Measurements from ENCODE around the gene PPP1R3F. TPM values are rescaled to one million over a fixed set of nuclear protein-coding genes. Genes with fewer than 3 reads are reported as not detected.
A peak's percentile ranks its signal among the peaks of the same experiment; 100 is the strongest.

PPP1R3F gene
- polyA plus RNA-seq, 3 donors: 0.47 to 1.6 (median 1.6) TPM

DNA sequence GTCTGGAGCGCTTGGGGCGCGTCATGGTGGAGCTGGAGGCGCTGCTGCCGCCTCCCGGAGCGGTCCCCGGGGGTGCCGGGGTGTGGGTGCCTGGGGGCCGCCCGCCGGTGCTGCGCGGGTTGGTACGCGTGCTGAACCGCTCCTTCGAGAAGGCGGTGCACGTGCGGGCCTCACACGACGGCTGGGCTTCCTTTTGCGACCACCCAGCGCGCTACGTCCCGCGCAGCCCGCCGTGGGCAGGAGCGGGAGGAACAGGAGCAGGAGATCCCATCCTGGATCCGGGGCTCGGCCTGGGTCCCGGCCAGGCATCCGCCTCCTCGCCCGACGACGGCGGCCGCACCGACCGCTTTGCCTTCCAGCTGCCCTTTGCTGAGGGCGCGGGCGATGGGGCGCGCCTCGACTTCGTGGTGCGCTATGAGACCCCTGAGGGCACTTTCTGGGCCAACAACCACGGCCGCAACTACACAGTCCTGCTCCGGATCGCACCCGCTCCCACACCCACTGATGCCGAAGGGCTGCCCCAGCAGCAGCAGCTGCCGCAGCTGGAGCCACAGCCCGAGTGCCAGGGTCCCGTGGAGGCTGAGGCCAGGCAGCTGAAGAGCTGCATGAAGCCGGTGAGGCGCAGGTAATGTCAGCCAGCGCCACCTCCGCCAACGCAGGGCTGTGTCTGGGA is 792 bp downstream of the PPP1R3F start:
- intact Hi-C loops (cut with micrococcal nuclease): no loop called here

DNA sequence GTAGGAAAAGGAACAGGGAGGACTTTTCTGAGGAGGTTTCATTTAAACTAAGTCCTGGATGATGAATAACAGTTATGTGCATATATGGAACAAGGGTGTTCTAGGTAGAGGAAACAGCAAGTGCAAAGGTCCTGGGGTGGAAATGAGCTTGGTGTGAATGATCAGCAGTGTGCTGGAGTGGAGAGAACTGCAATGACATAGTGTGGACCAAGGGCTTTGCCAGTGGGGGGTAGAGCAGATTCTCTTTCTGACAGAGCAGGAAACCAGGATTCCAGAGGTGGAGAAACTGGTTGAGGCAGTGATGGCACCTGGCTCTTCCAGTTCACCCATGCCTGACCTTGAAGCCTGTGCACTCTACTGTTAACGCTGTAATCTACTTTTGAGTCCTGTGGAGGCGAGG is 1.7 kb downstream of the PPP1R3F start:
- WGBS (ENCODE audit: insufficient coverage): no CpG with 5 or more reads among the region's 2 CpGs
- Histone ChIP-seq H3K4me1 (ENCODE audit: control insufficient read depth in 1 of 2, insufficient read depth in 2 of 2, low read length in 2 of 2) (peaks cover 29 to 35% of the 10 kb centered on the region in 2 donors), H3K9me3 (replicated peaks in 1 of 2; ENCODE audit: control insufficient read depth in 1 of 2, insufficient read depth in 1 of 2, low read length in 2 of 2) (no peaks in the 10 kb centered on the region), H3K27me3 (ENCODE audit: control insufficient read depth in 2 of 2, insufficient read depth in 2 of 2, low read length in 2 of 2) (no peaks in the 10 kb centered on the region), H4K20me1 (ENCODE audit: insufficient read depth, low read length) (no peaks in the 10 kb centered on the region), H3K4me2 (replicated peaks; ENCODE audit: extremely low read depth, low read length, poor library complexity, severe bottlenecking) (peak overlapping the region; percentile 70), H3K79me2 (ENCODE audit: insufficient read depth, low read length) (peaks cover 36% of the 10 kb centered on the region), H2AFZ (ENCODE audit: insufficient read depth, low read depth, low read length, poor library complexity, severe bottlenecking) (no peak overlapping the region), H3K36me3 (replicated peaks in 1 of 2; ENCODE audit: control insufficient read depth in 1 of 2, insufficient read depth in 2 of 2, low read length in 2 of 2) (no peaks in the 10 kb centered on the region), H3K9ac (ENCODE audit: insufficient read depth, low read length, poor library complexity, severe bottlenecking) (no peak overlapping the region), H3K27ac (ENCODE audit: low read depth in 1 of 2, low read length in 2 of 2) (peak overlapping the region in 1 of 2 donors; percentile 97), H3K4me3 (replicated peaks in 1 of 3; ENCODE audit: low read depth in 2 of 3, low read length in 3 of 3) (peak overlapping the region in 1 of 3 experiments; percentile 79)
- TF ChIP-seq, protein P1, sequence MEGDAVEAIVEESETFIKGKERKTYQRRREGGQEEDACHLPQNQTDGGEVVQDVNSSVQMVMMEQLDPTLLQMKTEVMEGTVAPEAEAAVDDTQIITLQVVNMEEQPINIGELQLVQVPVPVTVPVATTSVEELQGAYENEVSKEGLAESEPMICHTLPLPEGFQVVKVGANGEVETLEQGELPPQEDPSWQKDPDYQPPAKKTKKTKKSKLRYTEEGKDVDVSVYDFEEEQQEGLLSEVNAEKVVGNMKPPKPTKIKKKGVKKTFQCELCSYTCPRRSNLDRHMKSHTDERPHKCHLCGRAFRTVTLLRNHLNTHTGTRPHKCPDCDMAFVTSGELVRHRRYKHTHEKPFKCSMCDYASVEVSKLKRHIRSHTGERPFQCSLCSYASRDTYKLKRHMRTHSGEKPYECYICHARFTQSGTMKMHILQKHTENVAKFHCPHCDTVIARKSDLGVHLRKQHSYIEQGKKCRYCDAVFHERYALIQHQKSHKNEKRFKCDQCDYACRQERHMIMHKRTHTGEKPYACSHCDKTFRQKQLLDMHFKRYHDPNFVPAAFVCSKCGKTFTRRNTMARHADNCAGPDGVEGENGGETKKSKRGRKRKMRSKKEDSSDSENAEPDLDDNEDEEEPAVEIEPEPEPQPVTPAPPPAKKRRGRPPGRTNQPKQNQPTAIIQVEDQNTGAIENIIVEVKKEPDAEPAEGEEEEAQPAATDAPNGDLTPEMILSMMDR (IDR thresholded peaks at IDR 0.05): no peak
- peaks cover 0 to 11% (median 2%) of the 10 kb centered on the region in 7 donors for H3K9me3 Mint-ChIP-seq
- intact Hi-C loops (cut with micrococcal nuclease): no loop called here
- H3K4me1 Mint-ChIP-seq: peaks cover 42% of the 10 kb centered on the region
- H3K27me3 Mint-ChIP-seq (ENCODE audit: low read depth in 3 of 3): peaks cover 0 to 13% (median 5%) of the 10 kb centered on the region in 3 donors
- peaks cover 3 to 5% of the 10 kb centered on the region in 2 donors for H3K36me3 Mint-ChIP-seq
- peak overlapping the region in 5 of 7 donors; percentile 6 to 67 (median 33) for H3K27ac Mint-ChIP-seq
- DNase-seq: no peak
- H3K4me3 Mint-ChIP-seq: peak overlapping the region; percentile 12 to 26

More for the DNA sequence above, 792 bp downstream of the PPP1R3F start:
- TF ChIP-seq, protein P1 (IDR thresholded peaks at IDR 0.05): no peak
- Histone ChIP-seq H3K4me1 (ENCODE audit: control insufficient read depth in 1 of 2, insufficient read depth in 2 of 2, low read length in 2 of 2) (peaks cover 29 to 35% of the 10 kb centered on the region in 2 donors), H4K20me1 (ENCODE audit: insufficient read depth, low read length) (no peaks in the 10 kb centered on the region), H3K27ac (ENCODE audit: low read depth in 1 of 2, low read length in 2 of 2) (peak overlapping the region; percentile 66 to 97), H3K9ac (ENCODE audit: insufficient read depth, low read length, poor library complexity, severe bottlenecking) (peak overlapping the region; percentile 84), H3K36me3 (replicated peaks in 1 of 2; ENCODE audit: control insufficient read depth in 1 of 2, insufficient read depth in 2 of 2, low read length in 2 of 2) (no peaks in the 10 kb centered on the region), H2AFZ (ENCODE audit: insufficient read depth, low read depth, low read length, poor library complexity, severe bottlenecking) (peak overlapping the region; percentile 71), H3K4me2 (replicated peaks; ENCODE audit: extremely low read depth, low read length, poor library complexity, severe bottlenecking) (peak overlapping the region; percentile 70), H3K79me2 (ENCODE audit: insufficient read depth, low read length) (peaks cover 36% of the 10 kb centered on the region), H3K27me3 (ENCODE audit: control insufficient read depth in 2 of 2, insufficient read depth in 2 of 2, low read length in 2 of 2) (no peaks in the 10 kb centered on the region), H3K4me3 (replicated peaks in 1 of 3; ENCODE audit: low read depth in 2 of 3, low read length in 3 of 3) (peak overlapping the region; percentile 45 to 79 (median 54)), H3K9me3 (replicated peaks in 1 of 2; ENCODE audit: control insufficient read depth in 1 of 2, insufficient read depth in 1 of 2, low read length in 2 of 2) (no peaks in the 10 kb centered on the region)
- no peak for DNase-seq
- Mint-ChIP-seq H3K9me3 (peaks cover 0 to 11% (median 2%) of the 10 kb centered on the region in 7 donors), H3K4me1 (peaks cover 39% of the 10 kb centered on the region), H3K4me3 (peak overlapping the region; percentile 11 to 49), H3K27ac (peak overlapping the region in 5 of 7 donors; percentile 41 to 100 (median 67)), H3K36me3 (peaks cover 3 to 5% of the 10 kb centered on the region in 2 donors), H3K27me3 (ENCODE audit: low read depth in 3 of 3) (peaks cover 0 to 13% (median 3%) of the 10 kb centered on the region in 3 donors)
- 45% methylated on average over 40 of the region's 66 CpGs for WGBS (ENCODE audit: insufficient coverage)

Data from CD14-positive monocyte (primary cell).